Measurements from ENCODE around the gene CCNI.
"Not testable (repeated sequence)": the region's sequence is repeated elsewhere in the genome, so short reads cannot be mapped to it uniquely, and the experiment has no call there.

Gene CCNI, protein sequence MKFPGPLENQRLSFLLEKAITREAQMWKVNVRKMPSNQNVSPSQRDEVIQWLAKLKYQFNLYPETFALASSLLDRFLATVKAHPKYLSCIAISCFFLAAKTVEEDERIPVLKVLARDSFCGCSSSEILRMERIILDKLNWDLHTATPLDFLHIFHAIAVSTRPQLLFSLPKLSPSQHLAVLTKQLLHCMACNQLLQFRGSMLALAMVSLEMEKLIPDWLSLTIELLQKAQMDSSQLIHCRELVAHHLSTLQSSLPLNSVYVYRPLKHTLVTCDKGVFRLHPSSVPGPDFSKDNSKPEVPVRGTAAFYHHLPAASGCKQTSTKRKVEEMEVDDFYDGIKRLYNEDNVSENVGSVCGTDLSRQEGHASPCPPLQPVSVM

DNA sequence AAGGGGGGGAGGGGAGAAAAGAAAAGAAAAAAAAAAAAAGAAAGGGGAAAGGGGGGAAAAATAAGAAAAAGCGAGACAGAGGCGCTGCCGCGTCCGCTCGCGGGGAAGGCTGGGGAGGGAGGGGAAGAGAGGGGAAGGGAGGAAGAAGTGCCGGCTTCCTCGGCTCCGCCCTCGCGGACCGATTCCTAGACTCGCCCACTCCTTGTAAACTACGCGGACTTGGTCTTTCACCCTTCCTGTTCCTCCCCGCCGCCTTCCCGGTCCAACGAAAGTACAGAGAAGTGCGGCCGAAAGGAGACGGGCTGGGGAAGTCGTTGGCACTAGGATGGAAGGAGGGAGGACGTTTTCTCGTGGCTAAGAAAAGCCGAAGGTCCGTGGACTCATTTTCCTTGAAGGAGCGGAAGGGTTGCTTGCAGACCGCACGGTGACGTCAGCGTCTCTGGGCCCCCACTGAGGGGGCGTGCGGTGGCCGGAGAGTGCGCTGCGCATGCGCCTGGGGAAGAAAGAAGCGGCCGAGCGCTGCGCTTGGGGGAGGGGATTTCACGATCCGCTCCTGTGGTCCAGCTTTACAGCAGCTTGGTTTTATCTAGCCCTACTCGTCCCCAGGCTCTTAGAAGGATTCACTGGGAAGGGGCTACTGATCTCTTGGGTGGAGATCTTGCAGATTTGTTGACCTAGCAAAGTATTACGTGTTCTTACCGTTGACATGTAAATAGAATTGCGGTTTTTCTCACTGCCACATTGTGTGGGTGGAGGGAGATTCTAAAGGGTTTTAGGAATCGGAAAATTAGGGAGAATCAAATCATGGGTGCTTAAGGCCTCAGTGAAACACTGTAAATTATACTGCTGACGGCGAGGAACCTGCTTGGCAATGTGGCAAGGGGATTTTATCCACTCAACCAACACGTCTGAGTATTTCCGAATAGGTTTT lies at the start of gene CCNI:
TSS of gene CCNI (minus strand) at position 121 of the 931 bp plus-strand sequence. CDS start 9,627 bp downstream, outside the sequence.
- peak; percentile 96 for DNase-seq

DNA sequence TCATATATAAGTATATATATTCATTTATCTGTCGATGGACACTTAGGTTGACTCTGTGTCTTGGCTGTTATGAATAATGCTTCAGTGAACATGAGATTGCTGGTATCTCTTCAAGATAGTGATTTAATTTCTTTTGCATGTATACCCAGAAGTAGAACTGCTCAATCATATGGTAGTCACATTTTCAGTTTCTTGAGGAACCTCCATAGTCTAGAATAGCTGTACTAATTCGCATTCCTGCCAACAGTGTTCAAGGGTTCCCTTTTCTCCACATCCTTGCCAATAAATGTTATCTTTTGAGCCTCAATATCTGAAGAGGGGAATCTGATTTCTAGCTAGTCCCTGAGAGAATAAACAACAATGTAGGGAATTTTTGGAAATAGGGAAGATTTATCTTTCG lies 48.8 kb upstream of the CCNI start:
- DNase-seq, result no peak

DNA sequence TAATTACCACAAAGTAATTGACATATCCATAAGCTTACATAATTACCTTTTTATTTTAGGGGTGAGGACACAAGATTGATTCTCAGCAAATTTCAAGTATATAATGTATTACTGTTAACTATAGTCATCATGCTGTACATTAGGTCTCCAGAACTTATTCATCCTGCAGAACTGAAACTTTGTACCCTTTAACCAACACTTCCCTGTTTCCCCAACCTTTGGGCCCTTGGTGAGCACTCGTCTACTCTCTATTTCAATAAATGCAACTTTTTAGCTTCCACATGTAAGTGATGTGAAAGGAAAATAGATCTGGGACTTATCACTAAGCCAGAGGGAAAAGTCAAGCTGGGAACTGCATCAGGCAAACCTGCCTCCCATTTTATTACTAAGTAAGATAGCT lies 47.6 kb upstream of the CCNI start:
- DNase-seq, result no peak

DNA sequence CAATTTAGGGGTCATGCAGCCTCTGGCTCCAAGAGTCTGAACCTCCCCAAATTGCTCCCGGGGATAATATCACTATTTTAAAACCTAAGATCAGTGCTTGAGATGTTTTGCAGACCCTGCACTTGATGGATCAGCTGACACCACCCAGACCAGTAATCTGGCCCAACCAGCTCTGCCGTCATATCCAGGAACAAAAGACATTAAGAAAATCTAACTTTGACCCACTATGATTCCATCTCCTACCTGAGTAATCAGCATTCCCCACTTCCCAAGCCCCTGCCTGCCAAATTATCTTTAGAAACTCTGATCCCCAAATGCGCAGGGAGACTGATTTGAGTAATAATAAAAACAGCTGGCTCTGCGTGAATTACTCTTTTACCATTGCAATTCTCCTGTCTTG lies 46.9 kb upstream of the CCNI start:
- DNase-seq, result no peak

DNA sequence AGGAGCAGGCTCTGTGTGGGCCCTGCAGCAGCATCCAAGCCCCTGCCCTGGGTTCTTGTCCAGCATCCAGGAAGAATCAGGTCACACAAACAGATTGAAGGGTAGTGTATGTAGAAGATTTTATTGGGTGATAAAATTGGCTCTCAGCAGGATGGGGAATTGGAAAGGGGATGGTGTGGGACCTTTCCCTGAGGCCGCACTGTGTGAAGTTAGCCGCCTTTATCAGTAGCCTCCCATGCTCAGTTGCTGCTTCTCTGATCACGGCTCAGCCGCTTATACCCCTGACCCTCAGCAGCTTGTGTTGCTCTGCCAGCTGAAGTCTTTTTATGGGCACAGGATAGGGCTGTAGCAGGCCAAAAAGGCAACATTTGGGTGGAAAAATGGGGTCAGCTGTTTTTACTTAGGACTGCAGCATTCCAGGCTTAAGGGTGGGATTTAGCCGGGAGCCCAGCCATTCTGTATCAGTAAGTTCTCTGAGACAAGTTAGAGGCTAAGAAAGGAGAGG lies 46.0 kb upstream of the CCNI start:
- DNase-seq, result no peak

DNA sequence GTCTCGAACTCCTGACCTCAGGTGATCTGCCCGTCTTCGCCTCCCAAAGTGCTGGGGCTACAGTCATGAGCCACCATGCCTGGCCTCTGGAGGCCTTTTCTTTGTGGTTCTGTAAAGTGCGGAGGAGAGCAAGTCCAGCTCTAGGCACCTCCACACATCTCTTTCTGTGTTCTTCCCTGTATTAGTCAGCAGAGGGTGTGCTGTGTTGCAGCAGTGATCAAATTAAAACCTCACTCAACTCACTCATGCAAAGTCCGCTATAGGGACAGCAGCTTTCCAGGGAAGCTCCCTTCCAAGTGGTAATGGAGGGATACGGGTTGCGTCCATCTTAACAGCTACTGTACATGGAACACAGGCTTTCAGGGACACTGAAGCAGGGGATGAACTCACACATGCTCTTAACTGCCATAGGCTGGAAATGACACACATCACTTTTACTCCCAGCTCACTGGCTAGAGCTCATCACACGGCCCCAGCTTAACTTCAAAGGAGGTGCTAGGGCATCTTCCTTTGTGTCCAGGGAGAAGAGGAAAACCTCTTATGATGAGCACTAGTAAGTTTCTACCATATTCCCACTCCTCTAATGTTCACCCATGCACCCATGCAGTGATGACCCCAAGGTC lies 45.2 kb upstream of the CCNI start:
- DNase-seq, result no peak

DNA sequence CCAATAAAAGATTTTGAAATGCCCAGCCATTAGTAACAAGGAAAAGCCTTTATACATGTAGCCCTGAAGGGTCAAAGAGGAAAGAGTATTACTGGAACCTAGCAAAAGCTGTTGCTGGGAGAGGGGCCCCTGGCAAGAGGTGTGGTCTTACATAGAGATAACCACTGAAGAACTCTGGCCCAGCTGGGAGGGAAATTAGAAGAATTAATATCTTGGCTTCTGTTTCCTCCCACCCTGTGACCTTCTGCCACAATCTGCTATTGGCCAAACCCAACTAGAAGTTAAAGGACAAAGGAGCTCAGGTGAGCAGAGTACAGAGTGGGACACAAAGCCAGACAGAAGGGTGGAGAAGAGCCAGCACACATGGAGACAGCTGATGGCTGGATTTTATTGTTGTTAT lies 41.9 kb upstream of the CCNI start:
- no peak for DNase-seq

DNA sequence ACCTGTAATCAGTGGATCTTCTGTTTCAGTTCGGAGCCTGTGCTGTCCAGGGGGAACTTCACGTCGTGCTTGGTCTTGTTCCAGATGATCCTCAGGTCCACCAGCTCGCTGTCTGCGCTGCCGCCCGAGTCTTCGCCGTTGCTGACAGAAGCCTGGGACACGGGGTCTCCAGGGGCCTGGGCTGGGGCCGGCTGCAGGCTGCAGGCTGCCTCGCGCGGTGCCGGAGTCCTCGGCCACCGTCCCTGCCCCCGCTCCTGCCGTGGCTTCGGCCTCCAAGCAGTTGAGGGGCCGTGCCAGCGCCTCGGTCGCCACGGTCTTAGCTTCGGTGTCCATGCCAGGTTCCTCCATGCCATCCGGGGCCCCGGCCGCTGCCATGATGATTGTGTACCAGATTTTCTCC lies 37.3 kb upstream of the CCNI start:
- DNase-seq, result no peak

DNA sequence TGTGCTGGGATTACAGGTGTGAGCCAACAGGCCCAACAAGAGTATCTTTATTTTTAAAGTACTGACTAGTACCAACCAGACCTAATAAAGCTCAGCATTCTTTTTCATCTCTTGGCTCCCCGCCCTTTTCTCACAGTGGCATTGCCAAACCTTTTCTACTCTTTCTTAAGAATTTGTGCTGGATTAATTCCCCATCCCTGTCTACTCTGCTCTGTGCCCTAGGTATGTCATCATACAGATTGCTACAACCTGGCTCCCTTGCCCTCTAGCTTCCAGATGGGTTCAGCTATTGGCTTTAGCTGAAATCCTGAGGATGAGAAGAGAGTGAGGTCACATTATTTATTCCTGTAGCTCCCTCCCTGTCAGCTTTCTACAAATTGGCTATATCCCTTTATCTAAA lies 34.9 kb upstream of the CCNI start:
- no peak for DNase-seq

DNA sequence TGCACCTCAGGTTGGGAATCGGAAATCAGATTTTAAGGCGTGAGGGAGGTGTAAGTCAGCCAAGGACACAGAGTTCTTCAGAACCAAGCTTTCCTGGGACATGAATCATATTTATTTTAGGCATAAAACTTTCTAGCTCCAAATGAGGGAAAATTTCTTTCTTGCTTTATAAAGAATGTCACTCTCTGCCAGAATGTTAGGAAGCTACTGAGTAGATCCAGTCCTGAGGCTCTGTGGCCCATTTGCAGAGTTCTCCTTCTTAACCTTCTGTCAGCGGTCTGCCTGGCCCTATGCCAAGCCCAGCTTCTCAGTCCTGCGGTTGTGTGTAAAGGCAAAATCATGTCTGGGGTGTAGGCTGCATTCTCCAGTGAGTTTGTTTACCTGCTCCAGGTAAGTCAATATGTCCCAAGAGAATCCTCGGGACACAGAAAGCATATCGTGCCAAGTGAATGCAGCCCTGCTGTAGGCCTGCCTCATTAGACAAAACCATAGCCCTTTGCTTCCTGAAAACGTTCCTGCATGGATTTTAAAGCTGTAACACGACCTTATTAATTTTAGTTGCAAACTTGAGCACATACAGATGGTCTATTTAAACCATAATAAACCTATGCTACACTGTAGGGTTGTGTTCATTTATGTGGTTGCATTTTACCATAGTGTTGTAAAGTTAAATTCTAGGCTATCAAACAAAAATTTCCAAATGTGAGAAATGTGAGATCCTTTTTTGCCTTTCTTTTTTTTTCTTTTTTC lies 29.2 kb upstream of the CCNI start:
- peak; percentile 77 for DNase-seq

DNA sequence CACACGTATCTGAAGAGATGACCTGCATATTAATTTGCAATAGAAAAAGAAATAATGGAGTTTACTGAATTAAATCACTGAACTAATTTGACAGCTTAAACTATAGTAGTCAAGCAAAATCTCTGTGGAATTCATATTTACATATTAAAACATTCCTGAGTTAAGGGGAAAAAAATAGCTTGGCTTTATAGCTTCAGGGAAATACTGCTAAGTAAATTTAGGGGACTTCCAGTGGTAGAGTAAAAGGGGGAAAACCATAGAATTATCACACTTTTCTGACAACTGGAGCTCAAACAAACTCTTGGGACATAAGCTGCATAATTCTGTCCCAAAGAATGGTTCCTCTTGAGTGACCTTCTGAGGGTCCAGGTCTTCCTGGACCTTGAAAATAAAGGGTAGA lies 28.6 kb upstream of the CCNI start:
- no peak for DNase-seq

DNA sequence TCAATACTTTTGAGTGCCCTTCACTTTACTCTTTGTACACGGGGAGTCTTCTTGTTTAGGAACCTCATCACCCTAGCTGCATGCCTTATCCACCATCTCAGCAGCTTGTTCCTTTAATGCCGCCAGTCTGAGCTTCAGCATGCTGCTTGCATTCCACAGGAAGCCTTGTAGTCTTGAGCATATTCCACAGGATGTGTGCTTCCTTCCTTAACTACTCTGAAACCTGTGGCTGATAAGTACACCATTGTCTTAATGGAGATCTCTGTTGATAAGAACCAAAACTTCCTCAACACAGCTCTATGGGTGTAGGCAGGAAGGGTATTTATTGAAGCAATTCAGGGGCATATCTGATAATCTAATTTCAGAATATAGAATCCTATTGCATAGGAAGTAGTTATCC lies 24.4 kb upstream of the CCNI start:
- DNase-seq, result no peak

DNA sequence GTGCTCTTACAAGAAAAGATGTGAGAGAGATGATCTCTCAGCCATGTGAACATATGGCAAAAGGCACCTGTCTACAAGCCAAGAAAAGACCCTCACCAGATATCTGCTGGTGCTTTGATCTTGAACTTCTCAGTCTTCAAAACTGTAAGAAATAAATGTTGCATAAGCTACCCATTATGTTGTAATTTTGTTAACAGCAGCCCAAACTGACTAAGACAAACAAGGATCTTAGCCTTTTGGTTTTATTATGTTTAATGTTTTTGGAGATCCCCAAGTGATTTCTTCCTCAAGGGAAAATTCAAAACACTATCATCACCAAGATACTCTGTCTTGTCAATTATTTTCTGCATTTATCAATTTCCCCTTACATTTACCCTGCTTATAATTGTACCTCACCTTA lies 21.8 kb upstream of the CCNI start:
- no peak for DNase-seq

DNA sequence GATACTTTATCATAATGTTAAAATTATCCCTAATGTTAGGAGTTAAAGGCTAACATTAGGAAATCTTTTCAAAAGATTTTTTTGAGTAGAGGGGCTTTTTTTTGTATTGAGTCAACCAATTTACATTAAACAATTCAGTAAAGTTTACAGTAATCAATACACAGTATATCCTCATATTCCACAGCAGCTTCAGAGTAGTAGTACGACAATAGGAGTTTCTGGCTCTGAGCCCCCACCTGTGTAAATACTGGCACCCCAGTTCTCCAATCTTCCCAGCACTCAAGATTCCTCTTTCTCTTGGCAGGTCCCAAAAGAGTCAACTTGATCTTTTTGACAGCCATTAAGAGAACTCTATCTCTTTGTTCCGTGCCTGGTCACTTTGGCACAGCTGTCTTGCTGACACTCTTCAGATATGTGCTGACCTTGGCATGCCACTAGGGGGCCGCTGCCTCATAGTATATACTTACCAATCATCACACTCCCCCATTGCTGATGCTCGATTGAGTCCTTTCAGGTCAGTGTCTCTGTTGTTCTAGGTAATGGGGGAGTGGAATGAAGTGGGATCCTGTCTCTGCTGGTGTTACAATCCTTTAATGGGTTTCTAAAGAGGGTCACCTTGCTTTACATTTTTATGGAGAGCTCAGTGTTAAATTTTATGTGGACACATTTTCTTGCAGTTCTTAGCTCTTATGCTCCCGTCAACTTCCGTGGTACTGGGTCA lies 19.5 kb upstream of the CCNI start:
- peak; percentile 80 for DNase-seq

DNA sequence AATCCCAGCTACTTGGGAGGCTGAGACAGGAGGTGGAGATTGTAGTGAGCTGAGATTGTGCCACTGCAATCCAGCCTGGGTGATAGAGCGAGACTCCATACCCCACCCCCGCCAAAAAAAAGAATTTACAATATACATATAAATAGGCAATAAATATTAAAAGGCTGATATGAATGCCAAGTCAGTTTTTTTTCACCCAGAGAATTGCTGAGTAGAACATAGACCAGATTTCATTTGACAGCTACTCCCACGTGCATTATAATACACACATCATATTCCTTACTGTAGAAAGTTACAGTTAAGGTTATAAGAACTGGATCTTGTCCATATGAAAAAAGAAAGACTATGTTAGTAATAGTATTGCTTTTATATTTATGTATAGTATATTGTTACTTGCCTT lies 18.7 kb upstream of the CCNI start:
- no peak for DNase-seq

DNA sequence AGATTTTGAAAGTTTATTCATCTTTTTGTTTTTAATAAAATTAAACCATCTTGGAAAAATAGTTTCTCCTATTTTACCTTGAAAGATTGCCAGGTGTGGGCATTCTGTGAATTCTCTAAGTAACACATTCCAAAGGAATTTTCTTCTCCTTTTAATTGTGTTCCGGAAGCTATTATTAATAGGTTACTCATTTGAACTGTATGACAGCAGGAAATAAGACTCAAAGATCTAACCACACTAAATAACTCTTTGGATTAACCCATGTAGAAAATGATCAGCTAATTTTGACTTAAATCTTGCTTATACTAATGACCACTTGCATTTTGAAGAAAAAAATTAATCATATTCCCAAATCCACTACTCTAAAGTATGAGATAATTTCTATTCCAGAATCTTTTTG lies 17.6 kb upstream of the CCNI start:
- DNase-seq, result no peak

DNA sequence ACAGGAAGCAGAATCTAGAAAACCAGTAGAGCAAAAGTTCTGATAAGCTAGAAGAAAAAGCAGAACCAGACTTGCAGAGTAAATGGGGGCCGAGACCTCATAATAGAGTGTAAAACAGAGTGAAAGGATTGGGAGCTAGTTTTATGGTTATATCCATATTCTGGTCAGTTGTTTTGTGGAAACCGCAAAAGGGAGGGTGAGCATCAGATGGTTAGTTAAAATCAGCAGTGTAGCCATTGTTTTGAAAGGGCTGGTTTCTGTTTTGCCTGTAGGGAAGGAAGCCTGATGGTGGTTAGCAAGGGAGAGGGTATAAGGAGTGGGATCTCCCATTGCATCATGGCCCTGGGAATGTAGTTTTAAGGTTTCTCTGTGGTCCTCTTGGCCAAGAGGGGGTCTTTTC lies 17.2 kb upstream of the CCNI start:
- peak; percentile 1 for DNase-seq

DNA sequence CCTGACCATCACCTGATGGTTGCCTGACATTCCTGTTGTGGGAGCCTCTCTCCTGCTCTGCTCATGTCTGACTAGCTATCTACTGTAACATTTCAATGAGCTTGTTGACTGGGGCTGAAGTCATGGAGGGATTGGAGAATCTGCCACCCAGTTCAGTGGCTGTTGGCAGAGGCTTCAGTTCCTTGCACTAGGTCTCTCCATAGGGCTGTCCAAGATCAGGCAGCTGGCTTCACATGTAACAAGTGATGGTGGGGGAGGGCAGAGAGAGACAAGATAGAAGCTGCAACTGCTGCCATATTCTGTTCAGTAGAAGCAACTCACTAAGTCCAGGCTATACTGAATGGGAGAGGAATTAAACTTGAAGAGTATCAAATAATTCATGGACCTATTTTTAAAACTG lies 14.1 kb upstream of the CCNI start:
- DNase-seq, result no peak

DNA sequence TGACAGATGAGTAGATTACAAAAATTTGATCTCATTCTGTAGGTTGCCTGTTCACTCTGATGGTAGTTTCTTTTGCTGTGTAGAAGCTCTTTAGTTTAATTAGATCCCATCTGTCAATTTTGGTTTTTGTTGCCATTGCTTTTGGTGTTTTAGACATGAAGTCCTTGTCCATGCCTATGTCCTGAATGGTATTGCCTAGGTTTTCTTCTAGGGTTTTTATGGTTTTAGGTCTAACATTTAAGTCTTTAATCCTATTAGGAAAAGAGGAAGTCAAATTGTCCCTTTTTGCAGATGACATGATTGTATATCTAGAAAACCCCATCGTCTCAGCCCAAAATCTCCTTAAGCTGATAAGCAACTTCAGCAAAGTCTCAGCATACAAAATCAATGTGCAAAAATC lies 11.2 kb upstream of the CCNI start:
- not testable (repeated sequence) for DNase-seq

DNA sequence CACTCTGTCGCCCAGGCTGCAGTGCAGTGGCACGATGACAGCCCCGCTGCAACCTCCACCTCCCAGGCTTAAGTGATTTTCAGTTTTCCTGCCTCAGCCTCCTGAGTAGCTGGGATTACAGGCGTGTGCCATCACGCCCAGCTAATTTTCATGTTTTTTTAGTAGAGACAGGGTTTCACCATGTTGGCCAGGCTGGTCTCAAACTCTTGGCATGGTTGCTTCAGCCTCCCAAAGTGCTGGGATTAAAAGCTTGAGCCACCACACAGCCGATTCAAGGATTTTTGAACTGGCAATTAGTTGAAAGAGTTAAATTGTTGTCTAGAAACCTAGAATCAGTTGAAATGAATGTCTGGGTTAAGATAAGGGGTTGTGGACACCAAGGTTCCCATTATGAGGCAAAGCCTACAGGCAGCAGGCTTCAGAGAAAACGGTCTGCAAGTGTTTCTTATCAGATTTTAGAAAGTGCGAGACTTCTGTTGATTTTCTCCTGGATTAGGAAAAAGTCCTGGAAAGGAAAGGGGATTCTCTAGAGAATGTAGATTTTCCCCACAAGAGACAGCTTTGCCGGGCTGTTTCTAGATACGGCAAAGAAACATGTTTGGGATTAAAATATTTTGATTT lies 8.3 kb upstream of the CCNI start:
- DNase-seq, result no peak

DNA sequence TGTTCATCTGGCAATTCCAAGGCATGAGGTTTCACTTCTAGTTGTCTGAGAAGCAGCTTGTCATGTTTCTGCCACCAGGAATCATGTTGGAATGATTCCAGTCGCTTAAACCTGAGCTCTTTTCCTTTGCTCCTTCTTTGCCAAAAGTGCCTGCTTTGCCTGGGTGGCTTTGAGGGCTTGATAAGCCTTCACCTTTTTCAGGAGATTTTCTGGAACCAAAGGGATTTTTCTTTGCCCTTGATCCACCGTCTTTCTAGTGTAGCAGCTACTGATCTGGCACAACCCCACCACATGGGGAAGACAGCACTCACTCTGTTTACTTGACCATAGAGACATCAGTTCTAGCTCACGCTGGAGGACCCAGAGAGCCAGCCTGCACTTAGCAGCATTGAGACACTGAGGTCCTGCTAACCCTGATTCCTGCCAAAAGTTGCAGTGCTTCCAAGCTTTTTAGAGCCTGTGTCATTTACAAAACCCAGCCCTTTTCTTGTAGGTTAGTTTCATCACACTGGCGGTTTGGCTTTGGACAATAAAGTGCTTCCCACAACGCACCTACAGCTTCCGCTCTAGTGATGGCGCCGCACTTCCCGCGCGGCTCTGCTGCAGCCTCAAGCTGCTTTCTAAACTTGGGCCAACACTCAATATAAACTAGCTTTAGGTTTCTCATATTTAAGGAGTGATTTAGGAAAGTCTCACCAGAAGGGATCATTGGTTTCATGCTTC lies 7.3 kb upstream of the CCNI start:
- peak; percentile 20 for DNase-seq
